Measurements from ENCODE around the gene ZNRF4.

Gene ZNRF4

GRCh38 chr19:5444431-5444830 lies 10.8 kb upstream of the ZNRF4 start:
- no peak for DNase-seq

- no peak for DNase-seq
Measured at GRCh38 chr19:5445071-5445470, 10.1 kb upstream of the ZNRF4 start.

- no peak for DNase-seq
Measured at GRCh38 chr19:5445561-5446055, 9.6 kb upstream of the ZNRF4 start.

GRCh38 chr19:5447700-5448311 lies 7.4 kb upstream of the ZNRF4 start:
- no peak for DNase-seq

GRCh38 chr19:5448374-5448773 lies 6.8 kb upstream of the ZNRF4 start:
- DNase-seq: no peak

GRCh38 chr19:5450482-5451126 lies 4.6 kb upstream of the ZNRF4 start:
- DNase-seq: no peak

- no peak for DNase-seq
Measured at GRCh38 chr19:5451494-5451893, 3.7 kb upstream of the ZNRF4 start.

GRCh38 chr19:5452594-5453565 lies 2.3 kb upstream of the ZNRF4 start:
- DNase-seq: no peak

- no peak for DNase-seq
Measured at GRCh38 chr19:5454743-5455142, 474 bp upstream of the ZNRF4 start.

- no peak for DNase-seq
Measured at GRCh38 chr19:5456130-5456840, 1.1 kb downstream of the ZNRF4 start.

GRCh38 chr19:5456841-5457200 lies 1.6 kb downstream of the ZNRF4 start:
- DNase-seq: no peak

GRCh38 chr19:5457709-5458108 lies 2.5 kb downstream of the ZNRF4 start:
- no peak for DNase-seq

- no peak for DNase-seq
Measured at GRCh38 chr19:5458420-5458819, 3.2 kb downstream of the ZNRF4 start.

GRCh38 chr19:5459360-5459759 lies 4.1 kb downstream of the ZNRF4 start:
- no peak for DNase-seq

- no peak for DNase-seq
Measured at GRCh38 chr19:5460748-5461147, 5.5 kb downstream of the ZNRF4 start.

GRCh38 chr19:5463959-5464358 lies 8.7 kb downstream of the ZNRF4 start:
- no peak for DNase-seq

- DNase-seq: no peak
Measured at GRCh38 chr19:5466072-5466471, 10.9 kb downstream of the ZNRF4 start.

GRCh38 chr19:5466814-5467291 lies 11.6 kb downstream of the ZNRF4 start:
- DNase-seq: no peak

GRCh38 chr19:5470264-5470671 lies 15.1 kb downstream of the ZNRF4 start:
- no peak for DNase-seq

- DNase-seq: no peak
Measured at GRCh38 chr19:5472286-5472685, 17.1 kb downstream of the ZNRF4 start.

GRCh38 chr19:5473646-5474045 lies 18.4 kb downstream of the ZNRF4 start:
- DNase-seq: no peak

- no peak for DNase-seq
Measured at GRCh38 chr19:5477451-5478215, 22.4 kb downstream of the ZNRF4 start.
